ENCODE results near the gene NAGPA.
A peak's percentile ranks its signal among the peaks of the same experiment; 100 is the strongest.

NAGPA gene

GRCh38 chr16:5027086-5027485 is 6.6 kb downstream of the NAGPA start:
- no peak for DNase-seq

- no peak for DNase-seq
These were observed 7.1 kb downstream of the NAGPA start for GRCh38 chr16:5026664-5027063.

GRCh38 chr16:5025171-5025632 is 8.5 kb downstream of the NAGPA start:
- DNase-seq, result no peak

GRCh38 chr16:5024632-5025031 is 9.1 kb downstream of the NAGPA start:
- no peak for DNase-seq

- no peak for DNase-seq
These were observed 11.2 kb downstream of the NAGPA start for GRCh38 chr16:5022521-5022920.

- peak; percentile 42 to 74 for DNase-seq
These were observed 13.2 kb downstream of the NAGPA start for GRCh38 chr16:5020551-5020950.

GRCh38 chr16:5019775-5020174 is 14.0 kb downstream of the NAGPA start:
- DNase-seq, result no peak

- no peak for DNase-seq
These were observed 14.9 kb downstream of the NAGPA start for GRCh38 chr16:5018793-5019192.

GRCh38 chr16:5017678-5017969 is 16.1 kb downstream of the NAGPA start:
- DNase-seq, result no peak

- peak in 1 of 2 donors; percentile 36 for DNase-seq
These were observed 16.6 kb downstream of the NAGPA start for GRCh38 chr16:5016967-5017677.

GRCh38 chr16:5015887-5016286 is 17.8 kb downstream of the NAGPA start:
- no peak for DNase-seq

GRCh38 chr16:5015351-5015750 is 18.4 kb downstream of the NAGPA start:
- DNase-seq, result no peak

GRCh38 chr16:5012887-5013286 is 20.8 kb downstream of the NAGPA start:
- no peak for DNase-seq

GRCh38 chr16:5011637-5012036 is 22.1 kb downstream of the NAGPA start:
- DNase-seq, result no peak

GRCh38 chr16:5010576-5011329 is 23.0 kb downstream of the NAGPA start:
- DNase-seq, result no peak

- no peak for DNase-seq
These were observed 25.4 kb downstream of the NAGPA start for GRCh38 chr16:5008311-5008731.

GRCh38 chr16:5007256-5007655 is 26.5 kb downstream of the NAGPA start:
- DNase-seq, result no peak

GRCh38 chr16:5006348-5007193 is 27.2 kb downstream of the NAGPA start:
- no peak for DNase-seq

- no peak for DNase-seq
These were observed 27.8 kb downstream of the NAGPA start for GRCh38 chr16:5005916-5006315.

- DNase-seq, result no peak
These were observed 29.4 kb downstream of the NAGPA start for GRCh38 chr16:5004311-5004710.

- no peak for DNase-seq
These were observed 29.9 kb downstream of the NAGPA start for GRCh38 chr16:5003828-5004227.

GRCh38 chr16:5003211-5003610 is 30.5 kb downstream of the NAGPA start:
- DNase-seq, result no peak

GRCh38 chr16:5002699-5003143 is 31.0 kb downstream of the NAGPA start:
- DNase-seq, result no peak

Measured in inflammatory macrophage (primary cell).